Keratinocyte (primary cell): ENCODE results near the gene PLXNA3. TPM values are rescaled to one million over a fixed set of nuclear protein-coding genes. Genes with fewer than 3 reads are reported as not detected.
A peak's percentile ranks its signal among the peaks of the same experiment; 100 is the strongest.

Source experiments
- DNase-seq: peaks from one replicate; pipeline ENCODE4 v3.0.0-alpha.2; 2011; ENCODE audit warnings: low read depth, missing footprints, low spot score
- FAIRE-seq: peaks from 2 replicates; lab custom pipeline; 2011; peaks lifted over from hg19 to GRCh38; lab: Jason Lieb, UNC
- H2AFZ ChIP-seq: 2 replicates; pipeline ENCODE4 v1.6.0; 2012; ENCODE audit warnings: low read length, control low read depth, inconsistent platforms; ENCODE audit not compliant: control insufficient read depth
- H3K27ac ChIP-seq: 2 replicates; pipeline ENCODE4 v1.5.1; 2011; ENCODE audit warnings: low read length; ENCODE audit not compliant: control insufficient read depth, insufficient read depth
- H3K27me3 ChIP-seq: 3 replicates; pipeline ENCODE4 v1.6.0; 2011; ENCODE audit warnings: low read length; ENCODE audit not compliant: control insufficient read depth, insufficient read depth; ENCODE audit errors: extremely low read depth
- H3K36me3 ChIP-seq, 2 experiments: 2 replicates in 1 of 2; 3 replicates in 1 of 2; pipeline ENCODE4 v1.5.1; 2011; ENCODE audit warnings: low read length in 2 of 2, mild to moderate bottlenecking in 1 of 2; ENCODE audit not compliant: control insufficient read depth in 2 of 2, insufficient read depth in 2 of 2; ENCODE audit errors: extremely low read depth in 1 of 2
- H3K4me1 ChIP-seq: 3 replicates; pipeline ENCODE4 v1.5.1; 2011; ENCODE audit warnings: low read length; ENCODE audit not compliant: control insufficient read depth, insufficient read depth; ENCODE audit errors: extremely low read depth
- H3K4me2 ChIP-seq: 3 replicates; pipeline ENCODE4 v1.6.0; 2011; ENCODE audit warnings: low read depth, low read length; ENCODE audit not compliant: control insufficient read depth, insufficient read depth; ENCODE audit errors: extremely low read depth
- H3K4me3 ChIP-seq, 3 experiments: fragments of 200-600 bp in 1 of 3; sonication (generic) in 1 of 3; 2 replicates in 2 of 3; 3 replicates in 1 of 3; pipeline ENCODE4 v1.5.1; 2011 to 2016; ENCODE audit warnings: low read length in 3 of 3, mild to moderate bottlenecking in 3 of 3, control low read depth in 2 of 3, inconsistent platforms in 1 of 3, low read depth in 1 of 3, mixed read lengths in 1 of 3, mixed run types in 1 of 3, moderate library complexity in 1 of 3; ENCODE audit not compliant: control insufficient read depth in 2 of 3, insufficient read depth in 2 of 3; ENCODE audit errors: extremely low read depth in 1 of 3
- H3K79me2 ChIP-seq: 2 replicates; pipeline ENCODE4 v1.6.0; 2012; ENCODE audit warnings: low read length; ENCODE audit not compliant: control insufficient read depth, insufficient read depth
- H3K9ac ChIP-seq: 3 replicates; pipeline ENCODE4 v1.6.0; 2011; ENCODE audit warnings: low read length; ENCODE audit not compliant: control insufficient read depth, insufficient read depth; ENCODE audit errors: extremely low read depth
- H3K9me1 ChIP-seq: 3 replicates; pipeline ENCODE4 v1.6.0; 2011; ENCODE audit warnings: low read length; ENCODE audit not compliant: control insufficient read depth, insufficient read depth; ENCODE audit errors: extremely low read depth
- H3K9me3 ChIP-seq: 2 replicates; pipeline ENCODE4 v1.5.1; 2012; ENCODE audit warnings: low read depth, low read length; ENCODE audit not compliant: control insufficient read depth
- H4K20me1 ChIP-seq: 3 replicates; pipeline ENCODE4 v1.6.0; 2011; ENCODE audit warnings: low read length; ENCODE audit not compliant: control insufficient read depth, insufficient read depth; ENCODE audit errors: extremely low read depth
- EZH2 ChIP-seq: IDR thresholded peaks from one replicate; pipeline ENCODE4 v1.6.1; 2012; ENCODE audit warnings: inconsistent platforms, mild to moderate bottlenecking, low read length, moderate library complexity
- dilution Hi-C: fragments of 300-500 bp; cut with MboI; formaldehyde crosslinking; loops from one replicate; pipeline ENCODE4 v1.7.0; 2020; ENCODE audit warnings: low sequenced_read_pairs; ENCODE audit not compliant: extremely low pct_ligation_motif_present
- polyA plus RNA-seq, 5 experiments: library from polyadenylated mRNA; depleted of rRNA in 3 of 5; stranded (reverse) in 3 of 5; stranded (forward) in 1 of 5; unstranded in 1 of 5; fragments of >200 nt; gene quantifications; 1 replicate in 1 of 5; 2 replicates in 3 of 5; 3 replicates in 1 of 5; pipeline versions ENCODE4 v1.2.1 to v1.2.3, GENCODE V29; 2011 to 2012; ENCODE audit warnings: missing spikeins in 2 of 5, low read depth in 1 of 5, low replicate concordance in 1 of 5
- TF ChIP-seq, protein P1 (sequence below), 3 experiments: IDR thresholded peaks in 1 of 3; conservative IDR thresholded peaks in 1 of 3; optimal IDR thresholded peaks in 1 of 3; 2 replicates in 2 of 3; 3 replicates in 1 of 3; pipeline versions ENCODE3 to v1.5.1; 2011; ENCODE audit warnings: low read length in 3 of 3, mild to moderate bottlenecking in 3 of 3, moderate library complexity in 2 of 3, control low read depth in 1 of 3, inconsistent platforms in 1 of 3; ENCODE audit not compliant: insufficient read depth in 2 of 3; ENCODE audit errors: extremely low read depth in 1 of 3

The PLXNA3 gene
- polyA plus RNA-seq, 1 donor (not counting 4 experiments of a cell fraction or from before 2014, with no cell fraction given) = 7.6 TPM

DNA sequence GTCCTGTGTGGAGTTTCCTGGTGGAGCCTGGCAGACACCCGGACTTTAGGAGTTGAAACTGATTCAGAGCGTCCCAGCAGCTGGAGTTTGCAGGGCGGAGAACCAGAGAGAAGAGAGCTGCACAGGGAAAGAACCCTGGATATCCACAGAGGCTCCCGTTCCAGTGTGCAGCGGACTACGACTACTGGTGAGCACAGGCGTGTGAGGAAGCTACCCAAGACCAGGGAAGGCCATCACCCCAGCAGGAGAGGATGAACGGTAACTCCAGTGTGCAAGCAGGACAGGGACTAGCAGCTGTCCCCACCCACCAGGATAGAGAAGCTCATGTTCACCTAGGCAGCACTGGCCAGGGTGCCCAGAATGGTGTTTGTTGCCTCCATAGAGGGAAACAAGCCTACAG lies 18.7 kb downstream of the PLXNA3 start:
- no peak overlapping the region for H3K4me3 ChIP-seq
- no peak overlapping the region for H2AFZ ChIP-seq
- H3K36me3 ChIP-seq = peaks cover 0 to under 1% of the 10 kb centered on the region in 2 experiments
- no peaks in the 10 kb centered on the region for H3K9me3 ChIP-seq
- no peak overlapping the region for H3K27ac ChIP-seq
- H3K79me2 ChIP-seq = no peaks in the 10 kb centered on the region
- dilution Hi-C loops = no loop called here
- no peak overlapping the region for H3K9ac ChIP-seq
- H3K4me1 ChIP-seq = no peaks in the 10 kb centered on the region
- no peaks in the 10 kb centered on the region for H3K27me3 ChIP-seq
- FAIRE-seq (no peak), DNase-seq (no peak)
- H3K9me1 ChIP-seq = no peaks in the 10 kb centered on the region
- no peak overlapping the region for H3K4me2 ChIP-seq
- TF ChIP-seq, protein P1, sequence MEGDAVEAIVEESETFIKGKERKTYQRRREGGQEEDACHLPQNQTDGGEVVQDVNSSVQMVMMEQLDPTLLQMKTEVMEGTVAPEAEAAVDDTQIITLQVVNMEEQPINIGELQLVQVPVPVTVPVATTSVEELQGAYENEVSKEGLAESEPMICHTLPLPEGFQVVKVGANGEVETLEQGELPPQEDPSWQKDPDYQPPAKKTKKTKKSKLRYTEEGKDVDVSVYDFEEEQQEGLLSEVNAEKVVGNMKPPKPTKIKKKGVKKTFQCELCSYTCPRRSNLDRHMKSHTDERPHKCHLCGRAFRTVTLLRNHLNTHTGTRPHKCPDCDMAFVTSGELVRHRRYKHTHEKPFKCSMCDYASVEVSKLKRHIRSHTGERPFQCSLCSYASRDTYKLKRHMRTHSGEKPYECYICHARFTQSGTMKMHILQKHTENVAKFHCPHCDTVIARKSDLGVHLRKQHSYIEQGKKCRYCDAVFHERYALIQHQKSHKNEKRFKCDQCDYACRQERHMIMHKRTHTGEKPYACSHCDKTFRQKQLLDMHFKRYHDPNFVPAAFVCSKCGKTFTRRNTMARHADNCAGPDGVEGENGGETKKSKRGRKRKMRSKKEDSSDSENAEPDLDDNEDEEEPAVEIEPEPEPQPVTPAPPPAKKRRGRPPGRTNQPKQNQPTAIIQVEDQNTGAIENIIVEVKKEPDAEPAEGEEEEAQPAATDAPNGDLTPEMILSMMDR (optimal IDR thresholded peaks at IDR 0.05 in 1 of 3, IDR thresholded peaks at IDR 0.05 in 1 of 3, conservative IDR thresholded peaks at IDR 0.05 in 1 of 3; ENCODE audit: extremely low read depth in 1 of 3, insufficient read depth in 2 of 3, low read length in 3 of 3) = no peak
- TF ChIP-seq EZH2 = no peak
- no peaks in the 10 kb centered on the region for H4K20me1 ChIP-seq

DNA sequence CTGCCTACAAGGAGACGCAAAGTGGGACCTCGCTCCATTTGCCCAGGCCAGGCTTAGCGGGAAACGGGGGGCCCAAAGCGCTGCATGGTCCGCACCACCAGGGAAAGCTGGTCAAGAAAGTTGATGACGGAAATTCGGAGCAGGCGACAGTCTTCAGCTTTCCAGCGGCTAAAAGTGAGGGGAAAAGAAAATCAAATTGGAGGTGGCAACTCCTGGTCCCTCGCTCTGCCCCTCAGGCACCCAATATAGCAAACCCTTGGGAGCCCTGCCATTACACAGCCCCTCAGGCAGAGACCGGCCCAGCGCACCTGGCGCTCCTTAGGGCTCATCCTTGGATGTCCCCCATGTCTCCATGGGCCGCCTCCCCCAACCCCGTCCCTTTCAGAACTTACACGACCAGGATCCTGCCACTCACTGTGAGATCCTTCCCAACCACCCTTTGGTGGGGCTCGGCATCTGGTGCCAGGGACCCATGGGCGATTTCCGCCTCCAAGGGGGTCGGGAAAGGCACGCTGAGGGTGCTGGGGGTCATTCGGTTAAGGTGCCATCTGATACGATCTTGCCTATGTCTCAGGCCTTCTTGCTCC lies 19.9 kb downstream of the PLXNA3 start:
- no peaks in the 10 kb centered on the region for H3K9me3 ChIP-seq
- DNase-seq (no peak), FAIRE-seq (no peak)
- H4K20me1 ChIP-seq = no peaks in the 10 kb centered on the region
- peak overlapping the region; percentile 42 to 57 (median 47) for H3K4me3 ChIP-seq
- no peak overlapping the region for H2AFZ ChIP-seq
- H3K36me3 ChIP-seq = no peaks in the 10 kb centered on the region
- no peaks in the 10 kb centered on the region for H3K79me2 ChIP-seq
- no peaks in the 10 kb centered on the region for H3K27me3 ChIP-seq
- H3K4me2 ChIP-seq = peak overlapping the region; percentile 67
- H3K4me1 ChIP-seq = no peaks in the 10 kb centered on the region
- dilution Hi-C loops = no loop called here
- H3K27ac ChIP-seq = no peak overlapping the region
- TF ChIP-seq EZH2 = no peak
- TF ChIP-seq, protein P1 (optimal IDR thresholded peaks at IDR 0.05 in 1 of 3, IDR thresholded peaks at IDR 0.05 in 1 of 3, conservative IDR thresholded peaks at IDR 0.05 in 1 of 3; ENCODE audit: extremely low read depth in 1 of 3, insufficient read depth in 2 of 3, low read length in 3 of 3) = no peak
- H3K9ac ChIP-seq = no peak overlapping the region
- no peaks in the 10 kb centered on the region for H3K9me1 ChIP-seq
